H54 (cell line): ENCODE results near the gene PLCL1.

Experiments used
- DNase-seq: peaks from one replicate; pipeline ENCODE4 v3.0.0; 2011; ENCODE audit warnings: low spot score, mixed read lengths; ENCODE audit not compliant: insufficient read length
- FAIRE-seq: peaks from 3 replicates; lab custom pipeline; 2011; peaks lifted over from hg19 to GRCh38; lab: Jason Lieb, UNC
- POLR2A ChIP-seq: IDR thresholded peaks from 2 replicates; pipeline ENCODE4 v1.6.1; 2011; ENCODE audit warnings: low read depth, mild to moderate bottlenecking, low read length

The PLCL1 gene

GRCh38 chr2:197897960-197898678 is 93.7 kb downstream of the PLCL1 start:
- FAIRE-seq = no peak
- no peak for DNase-seq
- no peak for TF ChIP-seq POLR2A

GRCh38 chr2:197904446-197904845 is 100.1 kb downstream of the PLCL1 start:
- DNase-seq = no peak
- TF ChIP-seq POLR2A = no peak
- FAIRE-seq = no peak

- no peak for TF ChIP-seq POLR2A
- FAIRE-seq = no peak
These were observed 103.8 kb downstream of the PLCL1 start for GRCh38 chr2:197908156-197908555.

GRCh38 chr2:197908990-197909776 is 104.8 kb downstream of the PLCL1 start:
- FAIRE-seq (no peak), DNase-seq (no peak)
- TF ChIP-seq POLR2A = no peak

More at GRCh38 chr2:197908156-197908555, 103.8 kb downstream of the PLCL1 start:
- no peak for DNase-seq

- DNase-seq = no peak
- no peak for TF ChIP-seq POLR2A
- no peak for FAIRE-seq
These were observed 107.3 kb downstream of the PLCL1 start for GRCh38 chr2:197911667-197912066.

- TF ChIP-seq POLR2A = no peak
- DNase-seq (no peak), FAIRE-seq (no peak)
These were observed 108.7 kb downstream of the PLCL1 start for GRCh38 chr2:197913084-197913483.

- no peak for TF ChIP-seq POLR2A
- DNase-seq = no peak
- no peak for FAIRE-seq
These were observed 110.4 kb downstream of the PLCL1 start for GRCh38 chr2:197914778-197915177.

GRCh38 chr2:197915548-197916265 is 111.3 kb downstream of the PLCL1 start:
- no peak for TF ChIP-seq POLR2A
- no peak for FAIRE-seq
- DNase-seq = no peak

- TF ChIP-seq POLR2A = no peak
- no peak for DNase-seq
- no peak for FAIRE-seq
These were observed 115.1 kb downstream of the PLCL1 start for GRCh38 chr2:197919487-197919886.

GRCh38 chr2:197920088-197920487 is 115.7 kb downstream of the PLCL1 start:
- no peak for FAIRE-seq
- DNase-seq = no peak
- no peak for TF ChIP-seq POLR2A

GRCh38 chr2:197920592-197921201 is 116.3 kb downstream of the PLCL1 start:
- no peak for TF ChIP-seq POLR2A
- no peak for FAIRE-seq
- DNase-seq = no peak

- DNase-seq (no peak), FAIRE-seq (no peak)
- TF ChIP-seq POLR2A = no peak
These were observed 120.1 kb downstream of the PLCL1 start for GRCh38 chr2:197924483-197924882.

- DNase-seq (no peak), FAIRE-seq (no peak)
These were observed 120.8 kb downstream of the PLCL1 start for GRCh38 chr2:197925204-197925603.

More at GRCh38 chr2:197925204-197925603, 120.8 kb downstream of the PLCL1 start:
- no peak for TF ChIP-seq POLR2A
